Right ventricle myocardium inferior (tissue), 1 donor: ENCODE measurements around the gene RRM2. TPM values are rescaled to one million over a fixed set of nuclear protein-coding genes. Genes with fewer than 3 reads are reported as not detected.

Experiments used
- total RNA-seq: library from RNA; stranded (reverse); fragmentation: NEBNext Ultra II Directional; extraction: Animal tissue kit (Norgen Biotek cat#: 25700); gene quantifications from one replicate; pipeline ENCODE4 v1.2.1, GENCODE V29; 2021
- donor health status: DM: no; HTN: yes; CAD: no; lungs with severe emphysema.

RRM2 gene
- total RNA-seq, 1 donor from 2014 or later, result 4.2 TPM

Other genes starting within 250 kb of the RRM2 start
- gene GRHL1, start 171.0 kb upstream of the RRM2 start, total RNA-seq, result 0.81 TPM
- 28.2 TPM for gene KLF11, start 79.2 kb upstream of the RRM2 start, total RNA-seq
- 3.2 TPM for gene CYS1, start 42.3 kb upstream of the RRM2 start, total RNA-seq
- gene HPCAL1, start 180.2 kb downstream of the RRM2 start, total RNA-seq, result 41.9 TPM